Thyroid gland (tissue), 4 donors: Measurements from ENCODE around the gene SHROOM3. TPM values are rescaled to one million over a fixed set of nuclear protein-coding genes. Genes with fewer than 3 reads are reported as not detected.

Experiments used
- DNase-seq, 2 donors: peaks; one replicate each; pipeline ENCODE4 v3.0.0-alpha.2; 2019
- H3K27ac ChIP-seq, 3 donors: fragments of 200-600 bp; sonication (generic); 1 replicate in 2 of 3; 2 replicates in 1 of 3; pipeline ENCODE4 v1.5.1; 2016 to 2019; ENCODE audit warnings: mild to moderate bottlenecking in 1 of 3, moderate library complexity in 1 of 3
- H3K27me3 ChIP-seq: fragments of 200-600 bp; sonication (generic); one replicate; pipeline ENCODE4 v1.5.1; 2019
- H3K36me3 ChIP-seq, 2 donors: fragments of 200-600 bp; sonication (generic); one replicate each; pipeline ENCODE4 v1.5.1; 2016 to 2019
- H3K4me1 ChIP-seq, 2 donors: fragments of 200-600 bp; sonication (generic); one replicate each; pipeline ENCODE4 v1.5.1; 2017 to 2019
- H3K4me3 ChIP-seq, 3 donors: fragments of 200-600 bp; sonication (generic); replicated peaks in 1 of 3; 1 replicate in 2 of 3; 2 replicates in 1 of 3; pipeline ENCODE4 v1.5.1; 2016; ENCODE audit warnings: mild to moderate bottlenecking in 1 of 3
- H3K9me3 ChIP-seq: fragments of 200-600 bp; sonication (generic); one replicate; pipeline ENCODE4 v1.5.1; 2017
- CTCF ChIP-seq, 6 experiments: fragments of 200-600 bp in 3 of 6; fragments of 450-650 bp in 3 of 6; sonication (generic) in 3 of 6; IDR thresholded peaks; one replicate each; pipeline ENCODE4 v1.5.1; 2016 to 2019; ENCODE audit warnings: antibody characterized with exemption in 6 of 6, mild to moderate bottlenecking in 2 of 6, inconsistent platforms in 1 of 6, moderate library complexity in 1 of 6
- POLR2A ChIP-seq, 2 donors: fragments of 450-650 bp; IDR thresholded peaks; one replicate each; pipeline ENCODE4 v1.6.1; 2017; ENCODE audit warnings: antibody characterized with exemption in 2 of 2, mild to moderate bottlenecking in 2 of 2, moderate library complexity in 1 of 2
- WGBS, 2 donors: methylation state at CpG; one replicate each; pipeline ENCODE4 v1.1.5; 2017; 5-methylcytosine and 5-hydroxymethylcytosine counted together
- intact Hi-C: fragments of 100-400 bp; cut with DNase I; formaldehyde crosslinking; loops from one replicate; pipeline ENCODE4 v1.15.1; 2023
- total RNA-seq, 4 donors: library from RNA; depleted of rRNA; stranded (reverse); fragments of >200 nt; gene quantifications; one replicate each; pipeline ENCODE4 v1.2.3, GENCODE V29; 2016

The SHROOM3 gene
- total RNA-seq, 4 donors from 2014 or later, result 41.7 to 77.8 (median 62.0) TPM

- peaks cover 6 to 7% of the 10 kb centered on the region in 2 donors for H3K4me1 ChIP-seq
- TF ChIP-seq POLR2A (IDR thresholded peaks at IDR 0.05), result no peak
- TF ChIP-seq CTCF (IDR thresholded peaks at IDR 0.05), result no peak
- no peaks in the 10 kb centered on the region for H3K9me3 ChIP-seq
- H3K27me3 ChIP-seq, result no peaks in the 10 kb centered on the region
- no peak overlapping the region for H3K4me3 ChIP-seq
- no peaks in the 10 kb centered on the region for H3K36me3 ChIP-seq
- intact Hi-C loops, result no loop called here
- WGBS, 2 donors, result 88 to 93% methylated on average over 4 of the region's 4 CpGs
- no peak overlapping the region for H3K27ac ChIP-seq
- DNase-seq, result no peak
Observed at GRCh38 chr4:76665721-76666120, 230.7 kb downstream of the SHROOM3 start.

DNA sequence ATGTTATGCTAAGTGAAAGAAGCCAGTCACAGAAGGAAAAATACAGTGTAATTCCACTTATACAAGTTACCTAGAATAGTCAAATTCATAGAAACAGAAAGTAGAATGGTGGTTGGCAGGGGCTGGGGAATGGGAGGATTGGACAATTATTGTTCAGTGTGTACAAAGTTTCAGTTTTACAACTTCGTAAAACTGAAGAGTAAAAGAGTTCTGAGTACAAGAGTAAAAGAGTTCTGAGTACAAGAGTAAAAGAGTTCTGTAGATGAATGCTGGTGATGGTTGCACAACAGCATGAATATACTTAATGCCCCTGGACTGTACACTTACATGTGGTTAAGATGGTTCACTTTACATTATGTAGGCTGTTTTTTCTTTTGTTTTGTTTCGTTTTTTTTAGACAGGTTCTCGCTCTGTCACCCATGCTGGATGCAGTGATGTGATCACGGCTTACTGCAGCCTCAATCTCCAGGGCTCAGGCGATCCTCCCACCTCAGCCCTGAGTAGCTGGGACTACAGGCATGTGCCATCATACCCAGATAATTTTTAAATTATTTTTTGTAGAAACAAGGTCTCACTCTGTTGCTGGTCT is 232.0 kb downstream of the SHROOM3 start:
- H3K9me3 ChIP-seq, result no peaks in the 10 kb centered on the region
- TF ChIP-seq POLR2A (IDR thresholded peaks at IDR 0.05) (no peak), CTCF (IDR thresholded peaks at IDR 0.05) (no peak)
- H3K27ac ChIP-seq, result no peak overlapping the region
- H3K4me1 ChIP-seq, result peaks cover 6 to 7% of the 10 kb centered on the region in 2 donors
- intact Hi-C loops, result no loop called here
- 88 to 89% methylated on average over 5 of the region's 5 CpGs for whole genome bisulfite sequencing, 2 donors
- no peak overlapping the region for H3K4me3 ChIP-seq
- DNase-seq, result no peak
- no peaks in the 10 kb centered on the region for H3K27me3 ChIP-seq
- no peaks in the 10 kb centered on the region for H3K36me3 ChIP-seq

DNA sequence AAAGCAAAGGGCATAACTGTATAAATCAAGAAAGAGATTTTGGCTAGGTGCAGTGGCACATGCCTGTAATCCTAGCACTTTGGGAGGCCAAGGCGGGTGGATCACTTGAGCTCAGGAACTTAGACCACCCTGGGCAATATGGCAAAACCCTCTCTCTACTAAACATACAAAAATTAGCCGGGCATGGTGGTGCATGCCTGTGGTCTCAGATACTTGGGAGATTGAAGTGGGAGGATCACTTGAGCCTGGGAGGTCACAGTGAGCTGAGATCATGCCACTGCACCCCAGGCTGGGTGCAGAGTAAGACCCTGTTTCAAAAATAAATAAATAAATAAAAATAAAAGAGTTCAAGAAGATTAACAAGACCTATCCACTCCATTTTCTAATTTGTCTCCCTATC is 235.6 kb downstream of the SHROOM3 start:
- DNase-seq, result no peak

DNA sequence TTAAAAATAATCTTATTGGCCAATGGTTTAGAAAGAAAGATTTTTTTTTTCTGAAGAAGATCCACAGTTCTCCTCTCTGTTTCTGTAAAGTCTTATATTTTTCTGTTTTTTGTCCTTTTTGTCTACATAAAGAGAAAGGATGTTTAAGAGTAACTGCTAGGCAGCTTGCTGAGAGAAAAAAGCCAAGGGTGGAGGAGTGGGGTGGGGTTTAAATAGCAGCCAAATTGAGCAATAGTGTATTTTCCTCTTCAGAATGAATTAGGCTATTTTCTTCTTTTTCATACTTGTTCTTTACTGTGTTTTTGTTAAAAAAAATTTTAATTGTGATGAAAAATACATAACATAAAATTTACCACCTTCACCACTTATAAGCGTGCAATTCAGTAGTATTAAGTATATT is 238.3 kb downstream of the SHROOM3 start:
- Histone ChIP-seq H3K27ac (no peak overlapping the region), H3K36me3 (no peaks in the 10 kb centered on the region), H3K4me3 (no peak overlapping the region), H3K9me3 (no peaks in the 10 kb centered on the region), H3K4me1 (peaks cover 9% of the 10 kb centered on the region in 2 donors), H3K27me3 (no peaks in the 10 kb centered on the region)
- 95 to 96% methylated on average over 1 of the region's 1 CpG for WGBS, 2 donors
- no peak for TF ChIP-seq POLR2A (IDR thresholded peaks at IDR 0.05)
- no peak for TF ChIP-seq CTCF (IDR thresholded peaks at IDR 0.05)
- no peak for DNase-seq
- intact Hi-C loops, result no loop called here

More for the DNA sequence above, 235.6 kb downstream of the SHROOM3 start:
- H3K4me3 ChIP-seq, result no peak overlapping the region
- 72 to 73% methylated on average over 2 of the region's 2 CpGs for WGBS, 2 donors
- H3K4me1 ChIP-seq, result no peaks in the 10 kb centered on the region
- intact Hi-C loops, result no loop called here
- H3K27me3 ChIP-seq, result no peaks in the 10 kb centered on the region
- no peak overlapping the region for H3K27ac ChIP-seq
- H3K9me3 ChIP-seq, result no peaks in the 10 kb centered on the region
- TF ChIP-seq POLR2A (IDR thresholded peaks at IDR 0.05), result no peak
- TF ChIP-seq CTCF (IDR thresholded peaks at IDR 0.05), result no peak
- H3K36me3 ChIP-seq, result no peaks in the 10 kb centered on the region

DNA sequence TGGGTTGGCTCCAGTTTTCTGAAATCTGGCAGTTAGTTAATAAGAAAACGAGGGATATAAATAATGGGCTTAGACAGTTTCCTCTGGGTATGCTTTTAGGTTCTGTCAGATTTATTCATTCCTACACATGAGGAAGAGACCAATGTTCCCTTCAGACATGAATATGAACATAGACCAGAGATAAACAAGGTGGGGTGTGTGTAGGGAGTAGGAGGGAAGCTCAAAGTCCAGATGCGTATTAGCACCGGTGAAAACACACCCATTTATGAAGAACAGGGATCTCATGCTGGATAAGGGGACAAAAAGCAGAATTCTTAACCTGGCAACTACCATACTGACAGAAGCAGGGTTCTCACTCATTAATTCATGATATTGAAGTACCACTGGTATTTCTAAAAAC is 240.0 kb downstream of the SHROOM3 start:
- no peak for DNase-seq
- Histone ChIP-seq H3K4me1 (peaks cover 9% of the 10 kb centered on the region in 2 donors), H3K27me3 (no peaks in the 10 kb centered on the region), H3K9me3 (no peaks in the 10 kb centered on the region), H3K27ac (no peak overlapping the region), H3K36me3 (no peaks in the 10 kb centered on the region), H3K4me3 (no peak overlapping the region)
- WGBS, 2 donors, result 95 to 99% methylated on average over 3 of the region's 3 CpGs
- TF ChIP-seq POLR2A (IDR thresholded peaks at IDR 0.05), result no peak
- TF ChIP-seq CTCF (IDR thresholded peaks at IDR 0.05), result no peak
- intact Hi-C loops, result no loop called here
